ENCODE measurements around the gene SLC24A3. TPM values are rescaled to one million over a fixed set of nuclear protein-coding genes. Genes with fewer than 3 reads are reported as not detected.

Gene SLC24A3
- total and polyA plus RNA-seq, 2 experiments from 2014 or later: 0.81 to 2.5 TPM

- no peaks in the 10 kb centered on the region for H3K9me3 Mint-ChIP-seq
- Histone ChIP-seq H3K27ac (ENCODE audit: low read depth) (no peak overlapping the region), H3K27me3 (ENCODE audit: insufficient read depth) (no peaks in the 10 kb centered on the region), H3K36me3 (ENCODE audit: insufficient read depth) (no peaks in the 10 kb centered on the region), H3K9me2 (ENCODE audit: insufficient read depth) (peaks cover 10% of the 10 kb centered on the region; the same call in 1 of the 2 replicates), H3K4me3 (no peak overlapping the region), H3K4me2 (no peak overlapping the region), H3K79me2 (replicated peaks; ENCODE audit: insufficient read depth) (no peaks in the 10 kb centered on the region), H3F3A (replicated peaks; ENCODE audit: low read depth) (no peaks in the 10 kb centered on the region), H2AFZ (no peak overlapping the region), H3K4me1 (ENCODE audit: insufficient read depth) (no peaks in the 10 kb centered on the region), H4K20me1 (replicated peaks; ENCODE audit: insufficient read depth) (no peaks in the 10 kb centered on the region)
- TF ChIP-seq, protein P1, sequence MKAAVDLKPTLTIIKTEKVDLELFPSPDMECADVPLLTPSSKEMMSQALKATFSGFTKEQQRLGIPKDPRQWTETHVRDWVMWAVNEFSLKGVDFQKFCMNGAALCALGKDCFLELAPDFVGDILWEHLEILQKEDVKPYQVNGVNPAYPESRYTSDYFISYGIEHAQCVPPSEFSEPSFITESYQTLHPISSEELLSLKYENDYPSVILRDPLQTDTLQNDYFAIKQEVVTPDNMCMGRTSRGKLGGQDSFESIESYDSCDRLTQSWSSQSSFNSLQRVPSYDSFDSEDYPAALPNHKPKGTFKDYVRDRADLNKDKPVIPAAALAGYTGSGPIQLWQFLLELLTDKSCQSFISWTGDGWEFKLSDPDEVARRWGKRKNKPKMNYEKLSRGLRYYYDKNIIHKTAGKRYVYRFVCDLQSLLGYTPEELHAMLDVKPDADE (IDR thresholded peaks at IDR 0.05): no peak
- TF ChIP-seq NANOG (IDR thresholded peaks at IDR 0.05; ENCODE audit: borderline replicate concordance) (no peak), ZNF462 (CRISPR knock-in tag; IDR thresholded peaks at IDR 0.05) (no peak), ZNF331 (CRISPR knock-in tag; IDR thresholded peaks at IDR 0.05; ENCODE audit: low read depth) (no peak)
- TF ChIP-seq, protein P2, sequence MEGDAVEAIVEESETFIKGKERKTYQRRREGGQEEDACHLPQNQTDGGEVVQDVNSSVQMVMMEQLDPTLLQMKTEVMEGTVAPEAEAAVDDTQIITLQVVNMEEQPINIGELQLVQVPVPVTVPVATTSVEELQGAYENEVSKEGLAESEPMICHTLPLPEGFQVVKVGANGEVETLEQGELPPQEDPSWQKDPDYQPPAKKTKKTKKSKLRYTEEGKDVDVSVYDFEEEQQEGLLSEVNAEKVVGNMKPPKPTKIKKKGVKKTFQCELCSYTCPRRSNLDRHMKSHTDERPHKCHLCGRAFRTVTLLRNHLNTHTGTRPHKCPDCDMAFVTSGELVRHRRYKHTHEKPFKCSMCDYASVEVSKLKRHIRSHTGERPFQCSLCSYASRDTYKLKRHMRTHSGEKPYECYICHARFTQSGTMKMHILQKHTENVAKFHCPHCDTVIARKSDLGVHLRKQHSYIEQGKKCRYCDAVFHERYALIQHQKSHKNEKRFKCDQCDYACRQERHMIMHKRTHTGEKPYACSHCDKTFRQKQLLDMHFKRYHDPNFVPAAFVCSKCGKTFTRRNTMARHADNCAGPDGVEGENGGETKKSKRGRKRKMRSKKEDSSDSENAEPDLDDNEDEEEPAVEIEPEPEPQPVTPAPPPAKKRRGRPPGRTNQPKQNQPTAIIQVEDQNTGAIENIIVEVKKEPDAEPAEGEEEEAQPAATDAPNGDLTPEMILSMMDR (conservative IDR thresholded peaks at IDR 0.05; ENCODE audit: low read depth in 2 of 2): no peak
- no peaks in the 10 kb centered on the region for H3K36me3 Mint-ChIP-seq (ENCODE audit: low read depth)
- peaks cover 9% of the 10 kb centered on the region for H3K4me1 Mint-ChIP-seq
- H3K27ac Mint-ChIP-seq: no peak overlapping the region
- DNase-seq (ENCODE audit: low spot score): no peak
- no peak overlapping the region for H3K4me3 Mint-ChIP-seq
- peaks cover 6% of the 10 kb centered on the region for H3K27me3 Mint-ChIP-seq (ENCODE audit: insufficient read depth, low read depth, poor library complexity)
- ATAC-seq: no peak
Measured at GRCh38 chr20:19274412-19275015, 62.1 kb downstream of the SLC24A3 start.
